HG02970 (cell line): ENCODE measurements around the gene BAZ1B.
A peak's percentile ranks its signal among the peaks of the same experiment; 100 is the strongest.
"Not testable (repeated sequence)": the region's sequence is repeated elsewhere in the genome, so short reads cannot be mapped to it uniquely, and the experiment has no call there.

ENCODE experiments used
- ATAC-seq: cut with Tn5 transposase; IDR thresholded peaks from one replicate; pipeline ENCODE4 v1.9.1; 2021; ENCODE audit warnings: mild to moderate bottlenecking, moderate library complexity, moderate number of reproducible peaks; ENCODE audit not compliant: unreplicated experiment, low FRiP score

Gene BAZ1B

GRCh38 chr7:73522105-73522872, at the start of gene BAZ1B:
Gene BAZ1B, minus strand, starts transcription at chr7:73522293. Its CDS starts 360 bp downstream, at chr7:73521933.
- ATAC-seq, result peak; percentile 81

- no peak for ATAC-seq
Observed at GRCh38 chr7:73570977-73571376, 48.9 kb upstream of the BAZ1B start.

GRCh38 chr7:73570521-73570920, 48.4 kb upstream of the BAZ1B start:
- ATAC-seq, result no peak

- no peak for ATAC-seq
Observed at GRCh38 chr7:73569042-73569608, 47.0 kb upstream of the BAZ1B start.

GRCh38 chr7:73567846-73568685, 46.0 kb upstream of the BAZ1B start:
- no peak for ATAC-seq

GRCh38 chr7:73567140-73567539, 45.0 kb upstream of the BAZ1B start:
- ATAC-seq, result no peak

GRCh38 chr7:73566431-73566830, 44.3 kb upstream of the BAZ1B start:
- ATAC-seq, result not testable (repeated sequence)

- no peak for ATAC-seq
Observed at GRCh38 chr7:73565675-73566340, 43.7 kb upstream of the BAZ1B start.

GRCh38 chr7:73560109-73560835, 38.2 kb upstream of the BAZ1B start:
- ATAC-seq, result no peak

GRCh38 chr7:73557397-73558257, 35.5 kb upstream of the BAZ1B start, which contains the start of gene BCL7B:
Gene BCL7B, minus strand, starts transcription at chr7:73557690. Its CDS starts 112 bp downstream, at chr7:73557578.
- peak; percentile 45 for ATAC-seq

- peak; percentile 85 for ATAC-seq
Observed at GRCh38 chr7:73557108-73557396, 35.0 kb upstream of the BAZ1B start.

- no peak for ATAC-seq
Observed at GRCh38 chr7:73556208-73557107, 34.4 kb upstream of the BAZ1B start.

- ATAC-seq, result no peak
Observed at GRCh38 chr7:73555411-73555982, 33.4 kb upstream of the BAZ1B start.

GRCh38 chr7:73550093-73550492, 28.0 kb upstream of the BAZ1B start:
- ATAC-seq, result not testable (repeated sequence)

- ATAC-seq, result no peak
Observed at GRCh38 chr7:73549176-73549575, 27.1 kb upstream of the BAZ1B start.

GRCh38 chr7:73547841-73548240, 25.7 kb upstream of the BAZ1B start:
- no peak for ATAC-seq

GRCh38 chr7:73544678-73545077, 22.6 kb upstream of the BAZ1B start:
- ATAC-seq, result no peak

- ATAC-seq, result no peak
Observed at GRCh38 chr7:73541722-73542121, 19.6 kb upstream of the BAZ1B start.
